ENCODE measurements around the gene DUSP5.

DNA sequence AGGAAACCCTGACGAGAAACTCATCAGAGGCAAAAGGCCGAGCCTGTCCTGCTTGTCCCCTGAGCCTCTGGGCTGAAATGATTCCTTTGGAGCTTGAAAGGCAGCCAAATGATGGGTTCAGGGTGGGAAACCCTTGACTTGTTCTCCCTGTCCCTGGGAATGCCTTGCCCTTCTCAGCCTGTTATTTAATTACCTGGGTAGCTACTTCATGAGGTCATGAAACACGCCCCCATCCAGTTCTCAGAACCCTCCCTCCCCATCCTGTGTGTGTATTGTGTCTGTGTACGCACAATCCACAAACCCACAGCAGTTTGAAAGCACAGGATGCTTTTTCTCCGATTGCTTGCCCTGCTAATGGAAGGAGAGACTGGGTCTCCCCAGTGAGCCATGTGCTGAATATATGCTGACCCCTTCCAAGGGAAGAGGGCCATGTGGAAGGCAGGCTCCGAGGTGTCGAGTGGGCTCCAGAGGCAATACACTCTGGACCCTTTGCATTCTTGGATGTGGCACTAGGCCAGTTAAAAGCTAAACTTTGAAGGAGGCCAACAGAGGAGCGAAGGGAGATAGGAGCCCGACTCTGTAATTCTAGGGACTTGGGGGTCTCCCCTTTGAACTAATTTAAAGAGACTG lies 10.6 kb downstream of the DUSP5 start:
- TF ChIP-seq, protein P1, sequence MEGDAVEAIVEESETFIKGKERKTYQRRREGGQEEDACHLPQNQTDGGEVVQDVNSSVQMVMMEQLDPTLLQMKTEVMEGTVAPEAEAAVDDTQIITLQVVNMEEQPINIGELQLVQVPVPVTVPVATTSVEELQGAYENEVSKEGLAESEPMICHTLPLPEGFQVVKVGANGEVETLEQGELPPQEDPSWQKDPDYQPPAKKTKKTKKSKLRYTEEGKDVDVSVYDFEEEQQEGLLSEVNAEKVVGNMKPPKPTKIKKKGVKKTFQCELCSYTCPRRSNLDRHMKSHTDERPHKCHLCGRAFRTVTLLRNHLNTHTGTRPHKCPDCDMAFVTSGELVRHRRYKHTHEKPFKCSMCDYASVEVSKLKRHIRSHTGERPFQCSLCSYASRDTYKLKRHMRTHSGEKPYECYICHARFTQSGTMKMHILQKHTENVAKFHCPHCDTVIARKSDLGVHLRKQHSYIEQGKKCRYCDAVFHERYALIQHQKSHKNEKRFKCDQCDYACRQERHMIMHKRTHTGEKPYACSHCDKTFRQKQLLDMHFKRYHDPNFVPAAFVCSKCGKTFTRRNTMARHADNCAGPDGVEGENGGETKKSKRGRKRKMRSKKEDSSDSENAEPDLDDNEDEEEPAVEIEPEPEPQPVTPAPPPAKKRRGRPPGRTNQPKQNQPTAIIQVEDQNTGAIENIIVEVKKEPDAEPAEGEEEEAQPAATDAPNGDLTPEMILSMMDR (IDR thresholded peaks at IDR 0.05) = no peak
- TF ChIP-seq POLR2A (IDR thresholded peaks at IDR 0.05) (no peak), POLR2AphosphoS5 (IDR thresholded peaks at IDR 0.05) (no peak), EP300 (IDR thresholded peaks at IDR 0.05) (no peak)

Data from suprapubic skin (tissue), 4 donors.